Measurements from ENCODE around the gene NRM. TPM values are rescaled to one million over a fixed set of nuclear protein-coding genes. Genes with fewer than 3 reads are reported as not detected.

Gene NRM
- total and polyA plus RNA-seq, 2 of the 13 experiments (the other 11 are each of a cell fraction or from before 2014, with no cell fraction given) = 12.5 to 16.0 TPM

DNA sequence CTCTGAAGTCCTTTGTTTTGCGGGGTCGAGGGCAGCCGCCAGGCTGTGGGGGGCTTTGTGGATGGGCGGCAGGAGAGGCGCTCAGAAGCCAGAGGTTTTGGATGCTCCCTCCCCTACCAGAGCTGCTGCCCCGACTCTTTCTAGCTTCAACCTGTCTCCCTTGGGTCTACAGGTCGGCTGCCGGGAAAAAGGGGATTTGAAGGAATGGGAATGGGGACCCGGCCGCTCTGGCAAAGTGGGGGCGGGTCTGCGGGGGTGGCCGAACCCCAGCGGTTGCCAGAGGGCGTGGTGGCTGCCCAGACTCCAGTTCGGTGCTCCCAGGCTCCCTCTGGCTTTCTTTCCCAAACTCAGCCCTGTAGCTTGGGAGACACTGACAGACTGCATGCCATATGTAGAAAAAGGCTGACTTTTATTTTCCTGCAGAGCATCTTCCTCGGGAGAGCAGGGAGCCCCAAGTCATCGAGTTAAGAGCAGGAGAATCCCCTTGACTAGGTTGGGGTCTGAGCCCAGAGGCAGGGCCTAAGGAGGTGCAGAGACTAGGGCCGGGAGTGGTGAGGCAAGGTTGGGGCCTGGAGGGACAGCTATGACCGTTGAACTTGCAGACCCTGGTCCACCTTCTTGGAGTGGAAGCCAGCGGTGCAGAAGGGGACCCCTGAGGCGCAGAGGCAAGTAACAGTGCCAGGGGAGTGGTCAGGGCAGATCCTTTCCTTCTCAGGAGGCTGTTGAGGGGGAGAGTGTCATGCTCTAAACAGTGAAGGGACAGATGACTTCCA lies 2.9 kb downstream of the NRM start:
- Histone ChIP-seq H3K36me3 (replicated peaks in 1 of 2; ENCODE audit: control insufficient read depth in 1 of 2, insufficient read depth in 2 of 2, low read length in 2 of 2) (no peaks in the 10 kb centered on the region), H3K27ac (ENCODE audit: extremely low read length, insufficient read depth, low read length) (no peak overlapping the region), H2AFZ (ENCODE audit: low read length) (no peak overlapping the region), H3K27me3 (ENCODE audit: control insufficient read depth in 1 of 2, insufficient read depth in 2 of 2, low read length in 2 of 2) (no peaks in the 10 kb centered on the region), H3K4me2 (ENCODE audit: low read depth, low read length) (peak overlapping the region; percentile 84), H3K9me3 (ENCODE audit: low read length) (no peaks in the 10 kb centered on the region), H3K4me3 (replicated peaks in 1 of 3; ENCODE audit: insufficient read depth in 1 of 3, low read depth in 2 of 3, low read length in 3 of 3) (peak overlapping the region; percentile 77 to 84 (median 81)), H3K4me1 (ENCODE audit: insufficient read depth, low read length) (peaks cover 71% of the 10 kb centered on the region), H3K9ac (ENCODE audit: insufficient read depth, low read depth, low read length) (peak overlapping the region; percentile 65), H4K20me1 (ENCODE audit: insufficient read depth, low read length) (no peaks in the 10 kb centered on the region), H3K79me2 (ENCODE audit: insufficient read depth, low read length) (no peaks in the 10 kb centered on the region)
- FAIRE-seq (no peak), DNase-seq (ENCODE audit: low spot score) (no peak), ATAC-seq (peak; percentile 3)
- CTCF ChIA-PET (ENCODE audit: low intra/inter-chr PET ratio, low total read pairs) = interaction anchor here (1.7 kb wide), 1 partner anchor 9 kb away, joined by 6 read pairs; no protein-coding TSS in a partner anchor
- in situ Hi-C loops (cut with HindIII; ENCODE audit: extremely low pct_ligation_motif_present, low pct_unique_long_range_greater_than_20kb) (loop anchor here (25.0 kb wide), 1 partner anchor 399 kb away; no protein-coding TSS in a partner anchor), intact Hi-C loops (cut with micrococcal nuclease; ENCODE audit: unreplicated experiment) (loop anchor here (1.0 kb wide), 1 partner anchor 34 kb away; no protein-coding TSS in a partner anchor)
- BruUV-seq (replicated peaks) = TSS peak; percentile 58
- 21% methylated on average over 22 of the region's 22 CpGs for WGBS (ENCODE audit: low lambda C conversion rate)
- POLR2A ChIA-PET = interaction anchor here (0.9 to 3.0 kb wide), 14 partner anchors 8 to 195 kb away, joined by 3 to 23 read pairs (median 4); partner anchors contain the start of genes DHX16, IER3, MDC1 and MRPS18B
- TF ChIP-seq TARDBP (CRISPR knock-in tag; IDR thresholded peaks at IDR 0.05) = 0 out of 2 replicates have a peak, but pooled peaks have one; percentile 18
- TF ChIP-seq, protein P1, sequence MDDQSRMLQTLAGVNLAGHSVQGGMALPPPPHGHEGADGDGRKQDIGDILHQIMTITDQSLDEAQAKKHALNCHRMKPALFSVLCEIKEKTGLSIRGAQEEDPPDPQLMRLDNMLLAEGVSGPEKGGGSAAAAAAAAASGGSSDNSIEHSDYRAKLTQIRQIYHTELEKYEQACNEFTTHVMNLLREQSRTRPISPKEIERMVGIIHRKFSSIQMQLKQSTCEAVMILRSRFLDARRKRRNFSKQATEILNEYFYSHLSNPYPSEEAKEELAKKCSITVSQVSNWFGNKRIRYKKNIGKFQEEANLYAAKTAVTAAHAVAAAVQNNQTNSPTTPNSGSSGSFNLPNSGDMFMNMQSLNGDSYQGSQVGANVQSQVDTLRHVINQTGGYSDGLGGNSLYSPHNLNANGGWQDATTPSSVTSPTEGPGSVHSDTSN (CRISPR knock-in tag; IDR thresholded peaks at IDR 0.05; ENCODE audit: borderline replicate concordance) = no peak
- TF ChIP-seq NKX3-1 (CRISPR knock-in tag; IDR thresholded peaks at IDR 0.05) = peak; percentile 78; the same call in 1 of the 2 replicates
- TF ChIP-seq, protein P2, sequence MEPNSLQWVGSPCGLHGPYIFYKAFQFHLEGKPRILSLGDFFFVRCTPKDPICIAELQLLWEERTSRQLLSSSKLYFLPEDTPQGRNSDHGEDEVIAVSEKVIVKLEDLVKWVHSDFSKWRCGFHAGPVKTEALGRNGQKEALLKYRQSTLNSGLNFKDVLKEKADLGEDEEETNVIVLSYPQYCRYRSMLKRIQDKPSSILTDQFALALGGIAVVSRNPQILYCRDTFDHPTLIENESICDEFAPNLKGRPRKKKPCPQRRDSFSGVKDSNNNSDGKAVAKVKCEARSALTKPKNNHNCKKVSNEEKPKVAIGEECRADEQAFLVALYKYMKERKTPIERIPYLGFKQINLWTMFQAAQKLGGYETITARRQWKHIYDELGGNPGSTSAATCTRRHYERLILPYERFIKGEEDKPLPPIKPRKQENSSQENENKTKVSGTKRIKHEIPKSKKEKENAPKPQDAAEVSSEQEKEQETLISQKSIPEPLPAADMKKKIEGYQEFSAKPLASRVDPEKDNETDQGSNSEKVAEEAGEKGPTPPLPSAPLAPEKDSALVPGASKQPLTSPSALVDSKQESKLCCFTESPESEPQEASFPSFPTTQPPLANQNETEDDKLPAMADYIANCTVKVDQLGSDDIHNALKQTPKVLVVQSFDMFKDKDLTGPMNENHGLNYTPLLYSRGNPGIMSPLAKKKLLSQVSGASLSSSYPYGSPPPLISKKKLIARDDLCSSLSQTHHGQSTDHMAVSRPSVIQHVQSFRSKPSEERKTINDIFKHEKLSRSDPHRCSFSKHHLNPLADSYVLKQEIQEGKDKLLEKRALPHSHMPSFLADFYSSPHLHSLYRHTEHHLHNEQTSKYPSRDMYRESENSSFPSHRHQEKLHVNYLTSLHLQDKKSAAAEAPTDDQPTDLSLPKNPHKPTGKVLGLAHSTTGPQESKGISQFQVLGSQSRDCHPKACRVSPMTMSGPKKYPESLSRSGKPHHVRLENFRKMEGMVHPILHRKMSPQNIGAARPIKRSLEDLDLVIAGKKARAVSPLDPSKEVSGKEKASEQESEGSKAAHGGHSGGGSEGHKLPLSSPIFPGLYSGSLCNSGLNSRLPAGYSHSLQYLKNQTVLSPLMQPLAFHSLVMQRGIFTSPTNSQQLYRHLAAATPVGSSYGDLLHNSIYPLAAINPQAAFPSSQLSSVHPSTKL (CRISPR knock-in tag; IDR thresholded peaks at IDR 0.05) = 0 out of 2 replicates have a peak, but pooled peaks have one; percentile 2
- no peak for TF ChIP-seq SRF (IDR thresholded peaks at IDR 0.05; ENCODE audit: low read depth, low read length)
- TF ChIP-seq, protein P3, sequence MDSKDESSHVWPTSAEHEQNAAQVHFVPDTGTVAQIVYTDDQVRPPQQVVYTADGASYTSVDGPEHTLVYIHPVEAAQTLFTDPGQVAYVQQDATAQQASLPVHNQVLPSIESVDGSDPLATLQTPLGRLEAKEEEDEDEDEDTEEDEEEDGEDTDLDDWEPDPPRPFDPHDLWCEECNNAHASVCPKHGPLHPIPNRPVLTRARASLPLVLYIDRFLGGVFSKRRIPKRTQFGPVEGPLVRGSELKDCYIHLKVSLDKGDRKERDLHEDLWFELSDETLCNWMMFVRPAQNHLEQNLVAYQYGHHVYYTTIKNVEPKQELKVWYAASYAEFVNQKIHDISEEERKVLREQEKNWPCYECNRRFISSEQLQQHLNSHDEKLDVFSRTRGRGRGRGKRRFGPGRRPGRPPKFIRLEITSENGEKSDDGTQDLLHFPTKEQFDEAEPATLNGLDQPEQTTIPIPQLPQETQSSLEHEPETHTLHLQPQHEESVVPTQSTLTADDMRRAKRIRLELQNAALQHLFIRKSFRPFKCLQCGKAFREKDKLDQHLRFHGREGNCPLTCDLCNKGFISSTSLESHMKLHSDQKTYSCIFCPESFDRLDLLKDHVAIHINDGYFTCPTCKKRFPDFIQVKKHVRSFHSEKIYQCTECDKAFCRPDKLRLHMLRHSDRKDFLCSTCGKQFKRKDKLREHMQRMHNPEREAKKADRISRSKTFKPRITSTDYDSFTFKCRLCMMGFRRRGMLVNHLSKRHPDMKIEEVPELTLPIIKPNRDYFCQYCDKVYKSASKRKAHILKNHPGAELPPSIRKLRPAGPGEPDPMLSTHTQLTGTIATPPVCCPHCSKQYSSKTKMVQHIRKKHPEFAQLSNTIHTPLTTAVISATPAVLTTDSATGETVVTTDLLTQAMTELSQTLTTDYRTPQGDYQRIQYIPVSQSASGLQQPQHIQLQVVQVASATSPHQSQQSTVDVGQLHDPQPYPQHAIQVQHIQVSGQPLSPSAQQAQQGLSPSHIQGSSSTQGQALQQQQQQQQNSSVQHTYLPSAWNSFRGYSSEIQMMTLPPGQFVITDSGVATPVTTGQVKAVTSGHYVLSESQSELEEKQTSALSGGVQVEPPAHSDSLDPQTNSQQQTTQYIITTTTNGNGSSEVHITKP (CRISPR knock-in tag; IDR thresholded peaks at IDR 0.05; ENCODE audit: low read depth) = no peak; the same call in 1 of the 2 replicates
- no peak for TF ChIP-seq SYNCRIP (IDR thresholded peaks at IDR 0.05; ENCODE audit: insufficient read depth, low read depth, low read length)
- no peak for TF ChIP-seq ZFP41 (CRISPR knock-in tag; IDR thresholded peaks at IDR 0.05; ENCODE audit: borderline replicate concordance)
- TF ChIP-seq, protein P4, sequence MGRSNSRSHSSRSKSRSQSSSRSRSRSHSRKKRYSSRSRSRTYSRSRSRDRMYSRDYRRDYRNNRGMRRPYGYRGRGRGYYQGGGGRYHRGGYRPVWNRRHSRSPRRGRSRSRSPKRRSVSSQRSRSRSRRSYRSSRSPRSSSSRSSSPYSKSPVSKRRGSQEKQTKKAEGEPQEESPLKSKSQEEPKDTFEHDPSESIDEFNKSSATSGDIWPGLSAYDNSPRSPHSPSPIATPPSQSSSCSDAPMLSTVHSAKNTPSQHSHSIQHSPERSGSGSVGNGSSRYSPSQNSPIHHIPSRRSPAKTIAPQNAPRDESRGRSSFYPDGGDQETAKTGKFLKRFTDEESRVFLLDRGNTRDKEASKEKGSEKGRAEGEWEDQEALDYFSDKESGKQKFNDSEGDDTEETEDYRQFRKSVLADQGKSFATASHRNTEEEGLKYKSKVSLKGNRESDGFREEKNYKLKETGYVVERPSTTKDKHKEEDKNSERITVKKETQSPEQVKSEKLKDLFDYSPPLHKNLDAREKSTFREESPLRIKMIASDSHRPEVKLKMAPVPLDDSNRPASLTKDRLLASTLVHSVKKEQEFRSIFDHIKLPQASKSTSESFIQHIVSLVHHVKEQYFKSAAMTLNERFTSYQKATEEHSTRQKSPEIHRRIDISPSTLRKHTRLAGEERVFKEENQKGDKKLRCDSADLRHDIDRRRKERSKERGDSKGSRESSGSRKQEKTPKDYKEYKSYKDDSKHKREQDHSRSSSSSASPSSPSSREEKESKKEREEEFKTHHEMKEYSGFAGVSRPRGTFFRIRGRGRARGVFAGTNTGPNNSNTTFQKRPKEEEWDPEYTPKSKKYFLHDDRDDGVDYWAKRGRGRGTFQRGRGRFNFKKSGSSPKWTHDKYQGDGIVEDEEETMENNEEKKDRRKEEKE (IDR thresholded peaks at IDR 0.05) = no peak

Data from HepG2 (cell line).